ENCODE results near the gene SLC16A5. TPM values are rescaled to one million over a fixed set of nuclear protein-coding genes. Genes with fewer than 3 reads are reported as not detected.

Gene SLC16A5
- polyA plus RNA-seq, result not detected in 2 replicates

DNA sequence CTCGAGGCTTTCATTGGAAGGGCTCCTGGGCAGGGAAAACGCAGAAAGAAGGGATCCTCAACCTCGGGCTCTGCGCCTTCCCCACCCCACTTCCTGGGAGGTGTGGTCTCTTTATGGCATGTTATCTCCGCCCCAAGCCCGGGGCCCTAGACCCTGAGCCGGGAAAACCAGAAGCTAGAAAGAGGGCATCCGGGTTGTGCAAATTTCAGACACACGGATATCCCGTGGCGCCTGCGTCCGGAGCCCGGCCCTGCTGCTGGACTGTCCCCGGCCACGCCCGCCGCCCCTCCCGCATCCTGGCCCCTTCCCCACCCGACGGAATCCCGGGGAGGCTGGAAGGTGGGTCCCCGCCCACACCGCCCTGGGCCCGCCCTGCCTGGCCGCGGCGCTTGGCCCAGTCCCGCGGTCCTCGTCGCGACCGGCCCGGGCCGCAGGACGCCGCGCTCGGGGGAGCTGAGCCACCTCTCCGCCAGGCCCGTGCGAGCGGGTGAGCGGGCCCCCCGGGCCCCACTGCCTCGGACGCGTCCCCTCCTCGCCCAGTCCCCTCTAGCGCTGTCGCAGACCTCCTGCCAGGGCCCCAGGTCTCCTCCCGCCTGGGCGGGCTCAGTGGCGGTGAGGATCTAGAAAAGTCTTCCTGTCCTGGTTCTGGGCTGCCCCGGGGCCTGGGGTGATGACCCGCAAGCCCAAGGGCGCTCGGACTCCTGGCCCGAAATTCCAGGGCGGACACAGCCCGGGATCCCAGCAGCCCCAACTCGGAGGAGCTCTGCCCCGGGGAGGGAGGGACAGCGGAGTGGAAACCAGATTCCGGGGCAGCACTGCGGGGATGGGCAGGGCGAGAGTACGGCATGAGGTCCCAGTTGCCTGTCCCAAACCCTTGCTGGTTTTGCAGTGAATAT lies at the start of gene SLC16A5:
TSS of gene SLC16A5 (plus strand) at position 397 of the 896 bp plus-strand sequence. CDS start 5,683 bp downstream, outside the sequence.

GRCh38 chr17:75046407-75047289 lies 41.1 kb upstream of the SLC16A5 start, which contains the start of the genes ATP5PD and KCTD2:
TSS of gene ATP5PD (minus strand) at chr17:75046969. CDS start at chr17:75042650, 4,319 bp downstream.
TSS of gene KCTD2 (plus strand) at chr17:75047225. CDS start at chr17:75047251, 26 bp downstream.

DNA sequence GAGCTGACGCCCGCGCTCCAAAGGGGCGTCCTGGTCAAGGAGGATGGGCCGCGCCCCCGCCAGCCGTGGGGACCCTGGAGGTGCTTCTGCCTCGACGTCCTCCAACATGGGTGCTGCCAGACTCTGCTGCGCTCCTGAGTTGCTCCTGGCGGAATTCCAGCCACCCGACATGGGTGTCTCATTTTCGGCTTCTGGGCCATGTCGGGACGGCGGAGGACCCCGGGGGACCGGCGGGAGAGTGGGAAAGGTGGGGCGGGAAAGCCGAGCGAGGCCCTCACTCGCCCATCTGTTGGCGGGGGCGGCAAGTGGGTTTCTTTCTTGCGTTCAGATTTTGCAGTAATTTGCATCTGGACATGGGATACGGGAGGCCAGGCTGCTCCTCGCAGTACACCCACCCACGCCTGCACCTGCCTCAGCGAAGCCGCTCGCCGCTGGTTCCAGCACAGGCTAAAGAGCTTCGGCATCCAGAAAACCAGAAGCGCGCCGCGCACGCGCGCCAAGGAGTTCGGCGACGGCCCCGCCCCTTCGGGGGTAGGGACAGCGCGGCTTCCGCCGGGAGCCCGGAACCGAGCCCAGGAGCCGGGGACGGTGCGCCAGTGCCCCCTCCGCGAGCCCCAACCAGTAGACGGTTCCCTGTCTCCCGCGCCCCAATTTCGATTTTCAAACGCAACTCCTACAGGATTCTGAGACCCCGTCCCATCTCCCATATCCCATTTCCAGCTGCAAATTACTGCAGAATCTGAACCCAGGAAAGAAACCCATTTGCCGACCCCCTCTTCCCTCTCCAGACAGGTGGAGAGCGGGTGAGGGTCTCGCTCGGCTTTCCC lies 21.9 kb downstream of the SLC16A5 start, which contains the start of gene ARMC7:
TSS of gene ARMC7 (plus strand) at position 563 of the 827 bp plus-strand sequence. CDS start 320 bp downstream, outside the sequence.

DNA sequence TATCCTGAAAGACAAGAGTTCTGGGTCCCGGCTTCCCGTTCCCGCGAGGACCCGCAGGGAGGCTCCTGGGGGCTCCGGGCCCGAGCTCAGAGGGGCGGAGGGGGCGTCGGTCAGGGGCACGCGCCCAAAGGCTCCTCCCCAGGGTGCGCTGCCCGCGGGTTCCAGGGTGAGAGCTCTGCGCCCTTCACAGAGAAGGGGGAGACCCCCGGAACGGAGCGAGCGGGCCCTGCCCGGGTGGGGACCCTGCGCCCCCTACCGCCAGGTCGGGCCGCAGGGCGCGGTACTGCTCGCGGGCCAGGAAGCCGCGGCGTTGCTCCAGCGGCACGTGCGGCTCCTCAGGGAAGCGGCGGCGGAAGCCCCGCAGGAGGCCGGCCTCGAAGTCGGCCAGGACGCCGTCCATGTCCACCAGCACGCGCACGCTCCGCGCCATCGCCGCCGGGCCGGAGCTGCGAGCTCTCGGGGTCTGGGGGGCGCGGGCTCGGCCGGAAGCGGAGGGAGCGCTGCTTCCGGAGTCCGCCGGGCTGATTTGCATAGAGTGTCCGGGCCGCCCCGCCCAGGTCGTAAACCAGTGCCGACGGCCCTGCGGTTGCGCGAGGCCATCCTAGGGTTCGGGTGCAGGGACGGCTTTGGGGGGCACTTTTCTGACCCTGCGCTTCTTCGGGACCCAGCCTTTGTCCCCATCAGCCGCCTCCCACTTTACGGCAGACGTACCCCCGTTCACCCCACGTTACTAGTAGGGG lies 43.7 kb downstream of the SLC16A5 start, which contains the start of gene NT5C:
TSS of gene NT5C (minus strand) at position 465 of the 740 bp plus-strand sequence. CDS start at position 430, 35 bp downstream.

GRCh38 chr17:75154195-75155106 lies 66.7 kb downstream of the SLC16A5 start, which contains the start of gene JPT1:
TSS of gene JPT1 (minus strand) at chr17:75154512. CDS start at chr17:75154397, 115 bp downstream.

Other genes starting within 250 kb of the SLC16A5 start
- 0.59 and 0.74 TPM in 2 replicates for gene GRIN2C, start 228.1 kb upstream of the SLC16A5 start, polyA plus RNA-seq
- gene FDXR, start 215.0 kb upstream of the SLC16A5 start, polyA plus RNA-seq, result 0.25 TPM in 1 of 2 replicates, not detected in the other
- gene FADS6, start 194.3 kb upstream of the SLC16A5 start, polyA plus RNA-seq, result 5.1 and 6.8 TPM in 2 replicates
- not detected in 2 replicates for gene USH1G, start 164.7 kb upstream of the SLC16A5 start, polyA plus RNA-seq
- 0.27 TPM in 1 of 2 replicates, not detected in the other for gene OTOP2, start 163.7 kb upstream of the SLC16A5 start, polyA plus RNA-seq
- gene OTOP3, start 152.1 kb upstream of the SLC16A5 start, polyA plus RNA-seq, result not detected in 2 replicates
- gene HID1, start 115.2 kb upstream of the SLC16A5 start, polyA plus RNA-seq, result 5.6 and 10.2 TPM in 2 replicates
- gene CDR2L, start 100.3 kb upstream of the SLC16A5 start, polyA plus RNA-seq, result 7.2 and 13.0 TPM in 2 replicates
- gene MRPL58, start 75.3 kb upstream of the SLC16A5 start, polyA plus RNA-seq, result 26.4 and 34.8 TPM in 2 replicates
- gene ATP5PD, start 41.0 kb upstream of the SLC16A5 start, polyA plus RNA-seq, result 1,868 and 2,230 TPM in 2 replicates
- 22.1 and 31.1 TPM in 2 replicates for gene KCTD2, start 40.7 kb upstream of the SLC16A5 start, polyA plus RNA-seq
- 1.4 and 2.4 TPM in 2 replicates for gene ARMC7, start 22.0 kb downstream of the SLC16A5 start, polyA plus RNA-seq
- 4.3 and 4.7 TPM in 2 replicates for gene NT5C, start 43.8 kb downstream of the SLC16A5 start, polyA plus RNA-seq
- 49.1 and 67.8 TPM in 2 replicates for gene JPT1, start 66.6 kb downstream of the SLC16A5 start, polyA plus RNA-seq
- 301 and 548 TPM in 2 replicates for gene SUMO2, start 95.0 kb downstream of the SLC16A5 start, polyA plus RNA-seq
- 11.8 and 23.0 TPM in 2 replicates for gene NUP85, start 117.7 kb downstream of the SLC16A5 start, polyA plus RNA-seq
- gene GGA3, start 173.7 kb downstream of the SLC16A5 start, polyA plus RNA-seq, result 9.1 and 10.0 TPM in 2 replicates
- 64.4 and 95.0 TPM in 2 replicates for gene MRPS7, start 173.9 kb downstream of the SLC16A5 start, polyA plus RNA-seq
- gene MIF4GD, start 183.3 kb downstream of the SLC16A5 start, polyA plus RNA-seq, result 3.8 and 7.1 TPM in 2 replicates
- gene SLC25A19, start 201.5 kb downstream of the SLC16A5 start, polyA plus RNA-seq, result 5.8 and 8.1 TPM in 2 replicates